HCT116 (cell line): Measurements from ENCODE around the gene TIGD2. TPM values are rescaled to one million over a fixed set of nuclear protein-coding genes. Genes with fewer than 3 reads are reported as not detected.

Experiments used
- ATAC-seq: fragments of 200-7000 bp; cut with Tn5 transposase; 2 replicates; pipeline ENCODE4 v1.9.1; 2020; ENCODE audit warnings: mild to moderate bottlenecking, moderate library complexity
- BruUV-seq: library from RNA; stranded (reverse); fragments of 400-500 nt; replicated peaks from 2 replicates; lab custom pipeline; 2021; lab: Mats Ljungman, UMichigan
- CTCF ChIA-PET: fragments of 300-600 bp; sonication (Branson Sonifier 250); formaldehyde crosslinking; loops from one replicate; lab custom pipeline; 2021; ENCODE audit warnings: antibody characterized with exemption; lab: Charles Lee
- POLR2A ChIA-PET: fragments of 300-600, 350-600 bp; sonication (Branson Sonifier 250); formaldehyde crosslinking; loops from one replicate; lab custom pipeline; 2021; ENCODE audit warnings: antibody characterized with exemption; lab: Charles Lee
- RAD21 ChIA-PET, 2 experiments: fragments of 300-600 bp; sonication (Branson Sonifier 250); formaldehyde crosslinking; loops; one replicate each; lab custom pipeline; 2023; ENCODE audit warnings: low total read pairs in 2 of 2; ENCODE audit not compliant: uncharacterized antibody in 2 of 2, unreplicated experiment in 2 of 2, low non-redundant PET in 1 of 2; lab: Charles Lee
- DNase-seq: peaks from one replicate; pipeline ENCODE4 v3.0.0-alpha.2; 2010; ENCODE audit warnings: low read depth, low spot score
- H2AFZ ChIP-seq: fragments of 200-600 bp; shearing (Covaris generic), sonication (generic); 2 replicates; pipeline ENCODE4 v1.6.1; 2017; ENCODE audit warnings: low read depth, mixed run types, mixed read lengths, antibody characterized with exemption, low read length; ENCODE audit not compliant: poor library complexity, severe bottlenecking
- H3K27ac ChIP-seq: 2 replicates; pipeline ENCODE4 v1.5.1; 2012; ENCODE audit warnings: low read depth, low read length
- H3K27me3 ChIP-seq: fragments of 200-600 bp; sonication (generic); 2 replicates; pipeline ENCODE4 v1.6.1; 2016; ENCODE audit warnings: mixed run types, low read length, mixed read lengths; ENCODE audit not compliant: insufficient read depth
- H3K36me3 ChIP-seq, 2 experiments: fragments of 200-500 bp in 1 of 2; fragments of 200-600 bp in 1 of 2; sonication (Bioruptor generic) in 1 of 2; sonication (generic) in 1 of 2; 2 replicates each; pipeline versions ENCODE4 v1.5.1 to v1.6.1; 2014 to 2016; ENCODE audit warnings: low read length in 2 of 2, inconsistent platforms in 1 of 2, mixed read lengths in 1 of 2, mixed run types in 1 of 2; ENCODE audit not compliant: insufficient read depth in 2 of 2, control insufficient read depth in 1 of 2
- H3K4me1 ChIP-seq, 2 experiments: fragments of 200-600 bp in 1 of 2; sonication (generic) in 1 of 2; 2 replicates each; pipeline versions ENCODE4 v1.5.1 to v1.6.1; 2012 to 2017; ENCODE audit warnings: low read length in 2 of 2, inconsistent platforms in 1 of 2, mild to moderate bottlenecking in 1 of 2, mixed read lengths in 1 of 2, mixed run types in 1 of 2, moderate library complexity in 1 of 2; ENCODE audit not compliant: insufficient read depth in 2 of 2, control insufficient read depth in 1 of 2
- H3K4me2 ChIP-seq: fragments of 200-600 bp; sonication (generic); 2 replicates; pipeline ENCODE4 v1.6.1; 2017; ENCODE audit warnings: mixed run types, low read length, mixed read lengths
- H3K4me3 ChIP-seq, 2 experiments: fragments of 200-600 bp in 1 of 2; sonication (generic) in 1 of 2; replicated peaks in 1 of 2; 2 replicates each; pipeline ENCODE4 v1.5.1; 2011 to 2016; ENCODE audit warnings: low read length in 2 of 2, control low read depth in 1 of 2, low read depth in 1 of 2, mild to moderate bottlenecking in 1 of 2, mixed read lengths in 1 of 2, mixed run types in 1 of 2
- H3K79me2 ChIP-seq: fragments of 200-600 bp; sonication (generic); 2 replicates; pipeline ENCODE4 v1.6.1; 2017; ENCODE audit warnings: mild to moderate bottlenecking, mixed run types, low read length, moderate library complexity, mixed read lengths; ENCODE audit not compliant: insufficient read depth
- H3K9ac ChIP-seq: fragments of 200-600 bp; sonication (generic); 2 replicates; pipeline ENCODE4 v1.6.1; 2016; ENCODE audit warnings: low read length, mixed read lengths
- H3K9me2 ChIP-seq: fragments of 200-600 bp; sonication (generic), shearing (Covaris generic); 2 replicates; pipeline ENCODE4 v1.6.1; 2017; ENCODE audit warnings: mixed run types, mild to moderate bottlenecking, moderate library complexity; ENCODE audit not compliant: insufficient read depth
- H3K9me3 ChIP-seq, 2 experiments: fragments of 200-500 bp in 1 of 2; fragments of 200-600 bp in 1 of 2; sonication (Bioruptor generic) in 1 of 2; sonication (generic) in 1 of 2; 2 replicates each; pipeline ENCODE4 v1.6.1; 2014 to 2017; ENCODE audit warnings: low read length in 2 of 2, mixed read lengths in 2 of 2, inconsistent platforms in 1 of 2, low read depth in 1 of 2, mild to moderate bottlenecking in 1 of 2, mixed run types in 1 of 2, moderate library complexity in 1 of 2; ENCODE audit not compliant: control insufficient read depth in 1 of 2, insufficient read depth in 1 of 2
- H4K20me1 ChIP-seq: fragments of 200-600 bp; sonication (generic), shearing (Covaris generic); 2 replicates; pipeline ENCODE4 v1.6.1; 2017; ENCODE audit warnings: mixed run types, mild to moderate bottlenecking, moderate library complexity; ENCODE audit not compliant: insufficient read depth
- CEBPB ChIP-seq: IDR thresholded peaks from 2 replicates; pipeline ENCODE4 v1.6.1; 2012; ENCODE audit warnings: low read depth
- EGR1 ChIP-seq: IDR thresholded peaks from 2 replicates; pipeline ENCODE4 v1.6.1; 2012; ENCODE audit warnings: low read depth
- ELF1 ChIP-seq: IDR thresholded peaks from 2 replicates; pipeline ENCODE4 v1.6.1; 2012; ENCODE audit warnings: low read depth, borderline replicate concordance
- EZH2 ChIP-seq: fragments of 200-600 bp; sonication (generic); IDR thresholded peaks from 2 replicates; pipeline ENCODE4 v1.6.1; 2017; ENCODE audit warnings: antibody characterized with exemption, mixed run types
- FOSL1 ChIP-seq: IDR thresholded peaks from 2 replicates; pipeline ENCODE4 v1.6.1; 2012; ENCODE audit warnings: low read depth
- JUND ChIP-seq: IDR thresholded peaks from 2 replicates; pipeline ENCODE4 v1.6.1; 2012
- POLR2A ChIP-seq: IDR thresholded peaks from 2 replicates; pipeline ENCODE4 v1.7.0; 2011; ENCODE audit warnings: borderline replicate concordance; ENCODE audit not compliant: insufficient read depth, insufficient read length; ENCODE audit errors: extremely low read depth
- POLR2AphosphoS5 ChIP-seq: IDR thresholded peaks from 2 replicates; pipeline ENCODE4 v1.6.1; 2011; ENCODE audit warnings: mild to moderate bottlenecking, low read depth, low read length, moderate library complexity
- SP1 ChIP-seq: IDR thresholded peaks from 2 replicates; pipeline ENCODE4 v1.6.1; 2012; ENCODE audit warnings: low read depth
- TCF7L2 ChIP-seq: IDR thresholded peaks from 2 replicates; pipeline ENCODE4 v1.7.0; 2011; ENCODE audit warnings: borderline replicate concordance, inconsistent platforms; ENCODE audit not compliant: insufficient read depth, insufficient read length; ENCODE audit errors: extremely low read depth
- YY1 ChIP-seq: IDR thresholded peaks from 2 replicates; pipeline ENCODE4 v1.6.1; 2011; ENCODE audit warnings: low read length, low read depth, moderate library complexity, mild to moderate bottlenecking; ENCODE audit not compliant: insufficient replicate concordance; ENCODE audit errors: extremely low read depth
- intact Hi-C: fragments of 100-400 bp; cut with micrococcal nuclease; formaldehyde crosslinking; loops from 2 replicates; pipeline ENCODE4 v1.10.0; 2022
- total RNA-seq: library from RNA; stranded (reverse); gene quantifications from one replicate; pipeline ENCODE4 v1.2.1, GENCODE V29; 2021; ENCODE audit not compliant: unreplicated experiment
- TF ChIP-seq, protein P1 (sequence below), 3 experiments: fragments of 200-600 bp in 1 of 3; sonication (generic) in 1 of 3; IDR thresholded peaks in 2 of 3; conservative IDR thresholded peaks in 1 of 3; 2 replicates each; pipeline ENCODE4 v1.5.1; 2012 to 2017; ENCODE audit warnings: low read depth in 2 of 3, low read length in 2 of 3, antibody characterized with exemption in 1 of 3, borderline replicate concordance in 1 of 3, control low read depth in 1 of 3, mild to moderate bottlenecking in 1 of 3, mixed read lengths in 1 of 3, mixed run types in 1 of 3, moderate library complexity in 1 of 3; ENCODE audit not compliant: insufficient read depth in 1 of 3
- TF ChIP-seq, protein P2 (sequence below): IDR thresholded peaks from 2 replicates; pipeline ENCODE4 v1.6.1; 2011; ENCODE audit warnings: mild to moderate bottlenecking, low read length, moderate library complexity; ENCODE audit not compliant: insufficient replicate concordance; ENCODE audit errors: extremely low read depth
- TF ChIP-seq, protein P3 (sequence below): IDR thresholded peaks from 2 replicates; pipeline ENCODE4 v1.6.1; 2012; ENCODE audit warnings: low read depth

The TIGD2 gene
- total RNA-seq, 1 experiment from 2014 or later = 10.3 TPM

DNA sequence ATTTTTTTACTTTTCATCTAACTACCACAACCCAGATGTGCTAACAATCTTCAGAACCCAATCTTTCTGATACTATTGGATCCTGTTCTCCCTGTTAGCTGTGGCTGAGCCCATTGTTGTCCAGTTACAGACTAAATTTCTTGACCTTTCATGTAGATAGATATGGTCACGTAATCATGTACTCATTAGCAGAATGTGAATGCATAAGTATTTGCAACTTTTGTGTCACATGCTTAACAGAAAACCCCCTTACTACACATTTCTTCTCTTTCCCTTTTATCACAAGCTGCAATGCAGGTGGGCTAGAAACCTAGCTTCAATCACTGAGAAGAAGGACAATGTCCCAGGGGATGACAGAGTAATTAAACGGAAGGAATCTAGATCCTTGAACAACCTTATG, 41.3 kb upstream of the TIGD2 start:
- intact Hi-C loops = no loop called here
- H3K36me3 ChIP-seq = no peaks in the 10 kb centered on the region
- H3K9ac ChIP-seq = no peak overlapping the region
- no peak for DNase-seq
- no peaks in the 10 kb centered on the region for H3K27me3 ChIP-seq
- no peaks in the 10 kb centered on the region for H4K20me1 ChIP-seq
- H3K4me2 ChIP-seq = no peak overlapping the region
- no peak overlapping the region for H3K4me3 ChIP-seq
- H3K9me2 ChIP-seq = no peaks in the 10 kb centered on the region
- H3K9me3 ChIP-seq = no peaks in the 10 kb centered on the region
- POLR2A ChIA-PET = no interaction called here
- no peak overlapping the region for H2AFZ ChIP-seq
- CTCF ChIA-PET = no interaction called here
- H3K4me1 ChIP-seq = no peaks in the 10 kb centered on the region
- ATAC-seq = no peak
- RAD21 ChIA-PET = no interaction called here
- BruUV-seq = no TSS peak
- H3K27ac ChIP-seq = no peak overlapping the region
- TF ChIP-seq FOSL1 = no peak
- no peak for TF ChIP-seq EZH2
- TF ChIP-seq CEBPB = no peak
- TF ChIP-seq POLR2A = no peak
- no peak for TF ChIP-seq YY1
- TF ChIP-seq POLR2AphosphoS5 = no peak
- no peak for TF ChIP-seq TCF7L2
- TF ChIP-seq, protein P1, sequence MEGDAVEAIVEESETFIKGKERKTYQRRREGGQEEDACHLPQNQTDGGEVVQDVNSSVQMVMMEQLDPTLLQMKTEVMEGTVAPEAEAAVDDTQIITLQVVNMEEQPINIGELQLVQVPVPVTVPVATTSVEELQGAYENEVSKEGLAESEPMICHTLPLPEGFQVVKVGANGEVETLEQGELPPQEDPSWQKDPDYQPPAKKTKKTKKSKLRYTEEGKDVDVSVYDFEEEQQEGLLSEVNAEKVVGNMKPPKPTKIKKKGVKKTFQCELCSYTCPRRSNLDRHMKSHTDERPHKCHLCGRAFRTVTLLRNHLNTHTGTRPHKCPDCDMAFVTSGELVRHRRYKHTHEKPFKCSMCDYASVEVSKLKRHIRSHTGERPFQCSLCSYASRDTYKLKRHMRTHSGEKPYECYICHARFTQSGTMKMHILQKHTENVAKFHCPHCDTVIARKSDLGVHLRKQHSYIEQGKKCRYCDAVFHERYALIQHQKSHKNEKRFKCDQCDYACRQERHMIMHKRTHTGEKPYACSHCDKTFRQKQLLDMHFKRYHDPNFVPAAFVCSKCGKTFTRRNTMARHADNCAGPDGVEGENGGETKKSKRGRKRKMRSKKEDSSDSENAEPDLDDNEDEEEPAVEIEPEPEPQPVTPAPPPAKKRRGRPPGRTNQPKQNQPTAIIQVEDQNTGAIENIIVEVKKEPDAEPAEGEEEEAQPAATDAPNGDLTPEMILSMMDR (IDR thresholded peaks at IDR 0.05 in 2 of 3, conservative IDR thresholded peaks at IDR 0.05 in 1 of 3; ENCODE audit: borderline replicate concordance in 1 of 3, insufficient read depth in 1 of 3, low read depth in 2 of 3, low read length in 2 of 3) = no peak
- no peak for TF ChIP-seq SP1
- TF ChIP-seq EGR1 = no peak
- no peak for TF ChIP-seq JUND
- TF ChIP-seq, protein P2, sequence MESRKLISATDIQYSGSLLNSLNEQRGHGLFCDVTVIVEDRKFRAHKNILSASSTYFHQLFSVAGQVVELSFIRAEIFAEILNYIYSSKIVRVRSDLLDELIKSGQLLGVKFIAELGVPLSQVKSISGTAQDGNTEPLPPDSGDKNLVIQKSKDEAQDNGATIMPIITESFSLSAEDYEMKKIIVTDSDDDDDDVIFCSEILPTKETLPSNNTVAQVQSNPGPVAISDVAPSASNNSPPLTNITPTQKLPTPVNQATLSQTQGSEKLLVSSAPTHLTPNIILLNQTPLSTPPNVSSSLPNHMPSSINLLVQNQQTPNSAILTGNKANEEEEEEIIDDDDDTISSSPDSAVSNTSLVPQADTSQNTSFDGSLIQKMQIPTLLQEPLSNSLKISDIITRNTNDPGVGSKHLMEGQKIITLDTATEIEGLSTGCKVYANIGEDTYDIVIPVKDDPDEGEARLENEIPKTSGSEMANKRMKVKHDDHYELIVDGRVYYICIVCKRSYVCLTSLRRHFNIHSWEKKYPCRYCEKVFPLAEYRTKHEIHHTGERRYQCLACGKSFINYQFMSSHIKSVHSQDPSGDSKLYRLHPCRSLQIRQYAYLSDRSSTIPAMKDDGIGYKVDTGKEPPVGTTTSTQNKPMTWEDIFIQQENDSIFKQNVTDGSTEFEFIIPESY = no peak
- TF ChIP-seq, protein P3, sequence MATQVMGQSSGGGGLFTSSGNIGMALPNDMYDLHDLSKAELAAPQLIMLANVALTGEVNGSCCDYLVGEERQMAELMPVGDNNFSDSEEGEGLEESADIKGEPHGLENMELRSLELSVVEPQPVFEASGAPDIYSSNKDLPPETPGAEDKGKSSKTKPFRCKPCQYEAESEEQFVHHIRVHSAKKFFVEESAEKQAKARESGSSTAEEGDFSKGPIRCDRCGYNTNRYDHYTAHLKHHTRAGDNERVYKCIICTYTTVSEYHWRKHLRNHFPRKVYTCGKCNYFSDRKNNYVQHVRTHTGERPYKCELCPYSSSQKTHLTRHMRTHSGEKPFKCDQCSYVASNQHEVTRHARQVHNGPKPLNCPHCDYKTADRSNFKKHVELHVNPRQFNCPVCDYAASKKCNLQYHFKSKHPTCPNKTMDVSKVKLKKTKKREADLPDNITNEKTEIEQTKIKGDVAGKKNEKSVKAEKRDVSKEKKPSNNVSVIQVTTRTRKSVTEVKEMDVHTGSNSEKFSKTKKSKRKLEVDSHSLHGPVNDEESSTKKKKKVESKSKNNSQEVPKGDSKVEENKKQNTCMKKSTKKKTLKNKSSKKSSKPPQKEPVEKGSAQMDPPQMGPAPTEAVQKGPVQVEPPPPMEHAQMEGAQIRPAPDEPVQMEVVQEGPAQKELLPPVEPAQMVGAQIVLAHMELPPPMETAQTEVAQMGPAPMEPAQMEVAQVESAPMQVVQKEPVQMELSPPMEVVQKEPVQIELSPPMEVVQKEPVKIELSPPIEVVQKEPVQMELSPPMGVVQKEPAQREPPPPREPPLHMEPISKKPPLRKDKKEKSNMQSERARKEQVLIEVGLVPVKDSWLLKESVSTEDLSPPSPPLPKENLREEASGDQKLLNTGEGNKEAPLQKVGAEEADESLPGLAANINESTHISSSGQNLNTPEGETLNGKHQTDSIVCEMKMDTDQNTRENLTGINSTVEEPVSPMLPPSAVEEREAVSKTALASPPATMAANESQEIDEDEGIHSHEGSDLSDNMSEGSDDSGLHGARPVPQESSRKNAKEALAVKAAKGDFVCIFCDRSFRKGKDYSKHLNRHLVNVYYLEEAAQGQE = no peak
- no peak for TF ChIP-seq ELF1
- TF ChIP-seq, all 23 proteins: peak for 0
- H3K79me2 ChIP-seq = no peaks in the 10 kb centered on the region
